T-cell (primary cell): Measurements from ENCODE around the gene GRK6. TPM values are rescaled to one million over a fixed set of nuclear protein-coding genes. Genes with fewer than 3 reads are reported as not detected.
A peak's percentile ranks its signal among the peaks of the same experiment; 100 is the strongest.

Experiments used
- ATAC-seq, 4 experiments: fragments of 200-7000 bp in 3 of 4; fragments of 150-1000 bp in 1 of 4; cut with Tn5 transposase; replicated peaks in 1 of 4; 1 replicate in 3 of 4; 2 replicates in 1 of 4; pipeline ENCODE4 v1.10.0; 2021; ENCODE audit warnings: moderate library complexity in 3 of 4, mild to moderate bottlenecking in 2 of 4, moderate number of reproducible peaks in 1 of 4
- CTCF ChIA-PET, 2 donors: fragments of 300-600 bp; sonication (Branson Sonifier 250); formaldehyde crosslinking; loops; one replicate each; lab custom pipeline; 2022; ENCODE audit warnings: antibody characterized with exemption in 2 of 2; lab: Charles Lee
- POLR2A ChIA-PET, 2 donors: fragments of 300-600 bp; sonication (Branson Sonifier 250); formaldehyde crosslinking; loops; one replicate each; lab custom pipeline; 2022; ENCODE audit warnings: antibody characterized with exemption in 2 of 2; lab: Charles Lee
- DNase-seq, 35 experiments: peaks; one replicate each; pipeline versions ENCODE4 v3.0.0 to v3.0.0-alpha.2; 2013 to 2023
- H3K27ac ChIP-seq: one replicate; pipeline ENCODE4 v1.5.1; 2013; ENCODE audit warnings: low read length
- H3K27me3 ChIP-seq, 2 experiments: replicated peaks in 1 of 2; 1 replicate in 1 of 2; 2 replicates in 1 of 2; pipeline versions ENCODE4 v1.6.1 to v1.7.0; 2013; ENCODE audit warnings: low read length in 1 of 2, mixed read lengths in 1 of 2; ENCODE audit not compliant: control insufficient read depth in 2 of 2, insufficient read depth in 2 of 2; ENCODE audit errors: extremely low read depth in 1 of 2
- H3K36me3 ChIP-seq, 2 donors: 1 replicate in 1 of 2; 2 replicates in 1 of 2; pipeline versions ENCODE4 v1.6.1 to v1.7.0; 2013; ENCODE audit warnings: low read length in 1 of 2; ENCODE audit not compliant: control insufficient read depth in 2 of 2, insufficient read depth in 1 of 2; ENCODE audit errors: extremely low read depth in 1 of 2
- H3K4me1 ChIP-seq, 2 experiments: 1 replicate in 1 of 2; 2 replicates in 1 of 2; pipeline versions ENCODE4 v1.6.1 to v1.7.0; 2013; ENCODE audit warnings: low read length in 2 of 2, mixed read lengths in 1 of 2; ENCODE audit not compliant: insufficient read depth in 2 of 2, control insufficient read depth in 1 of 2; ENCODE audit errors: extremely low read depth in 1 of 2
- H3K4me3 ChIP-seq, 2 donors: 1 replicate in 1 of 2; 2 replicates in 1 of 2; pipeline versions ENCODE4 v1.5.1 to v1.7.0; 2013; ENCODE audit warnings: mild to moderate bottlenecking in 2 of 2, low read length in 1 of 2, moderate library complexity in 1 of 2; ENCODE audit not compliant: control insufficient read depth in 1 of 2; ENCODE audit errors: extremely low read depth in 1 of 2
- H3K9me3 ChIP-seq: 2 replicates; pipeline ENCODE4 v1.7.0; 2013
- H3K27ac Mint-ChIP-seq, 2 donors: one replicate each; pipeline ENCODE4 v1.8.0; 2020 to 2021; ENCODE audit warnings: mild to moderate bottlenecking in 2 of 2, mixed read lengths in 2 of 2
- H3K27me3 Mint-ChIP-seq, 2 donors: one replicate each; pipeline ENCODE4 v1.8.0; 2021 to 2022; ENCODE audit warnings: mixed read lengths in 2 of 2
- H3K36me3 Mint-ChIP-seq: one replicate; pipeline ENCODE4 v1.8.0; 2021; ENCODE audit warnings: mixed read lengths
- H3K4me1 Mint-ChIP-seq, 3 donors: one replicate each; pipeline ENCODE4 v1.8.0; 2020 to 2022; ENCODE audit warnings: mixed read lengths in 3 of 3, mild to moderate bottlenecking in 1 of 3
- H3K4me3 Mint-ChIP-seq, 3 donors: one replicate each; pipeline ENCODE4 v1.8.0; 2020 to 2022; ENCODE audit warnings: mild to moderate bottlenecking in 3 of 3, mixed read lengths in 3 of 3, moderate library complexity in 3 of 3
- H3K9me3 Mint-ChIP-seq, 3 donors: one replicate each; pipeline ENCODE4 v1.8.0; 2020 to 2022; ENCODE audit warnings: mixed read lengths in 3 of 3
- WGBS: methylation state at CpG from one replicate; pipeline ENCODE4 v1.1.5; 2013; ENCODE audit warnings: missing lambda C conversion rate; ENCODE audit not compliant: insufficient coverage; 5-methylcytosine and 5-hydroxymethylcytosine counted together
- total RNA-seq, 35 experiments: library from RNA in 6 of 35; stranded (reverse) in 6 of 35; fragments of 120-200 nt in 1 of 35; gene quantifications; one replicate each; pipeline versions ENCODE4 v1.2.1 to v1.2.4 and lab custom pipeline; 2013 to 2026

Gene GRK6
- total RNA-seq, 5 donors from 2014 or later (not counting 1 experiment from before 2014, with no cell fraction given) = 196 to 226 (median 216) TPM

GRCh38 chr5:177439518-177440053 lies 13.1 kb downstream of the GRK6 start:
- Histone ChIP-seq H3K36me3 (peaks cover 25 to 82% of the 10 kb centered on the region in 2 donors), H3K9me3 (no peaks in the 10 kb centered on the region), H3K27me3 (no peaks in the 10 kb centered on the region), H3K27ac (peak overlapping the region; percentile 90), H3K4me1 (peaks cover 34 to 88% of the 10 kb centered on the region in 2 experiments), H3K4me3 (no peak overlapping the region)
- ChIA-PET CTCF (interaction anchor here (0.6 to 1.7 kb wide), 7 partner anchors 8 to 62 kb away, joined by 3 to 6 read pairs (median 4); no protein-coding TSS in a partner anchor), POLR2A (interaction anchor here (0.6 to 1.5 kb wide), 2 partner anchors 8 to 91 kb away, joined by 3 to 5 read pairs; no protein-coding TSS in a partner anchor)
- ATAC-seq (no peak), DNase-seq (peak in 1 of 35 experiments; percentile 0)
- peaks cover 40% of the 10 kb centered on the region for H3K36me3 Mint-ChIP-seq
- no peaks in the 10 kb centered on the region for H3K9me3 Mint-ChIP-seq
- H3K27me3 Mint-ChIP-seq = no peaks in the 10 kb centered on the region
- H3K4me1 Mint-ChIP-seq = peaks cover 60 to 71% (median 61%) of the 10 kb centered on the region in 3 donors
- peak overlapping the region; percentile 81 to 89 for H3K27ac Mint-ChIP-seq
- 92% methylated on average over 2 of the region's 4 CpGs for WGBS
- peak overlapping the region in 1 of 3 donors; percentile 44 for H3K4me3 Mint-ChIP-seq

- Mint-ChIP-seq H3K27ac (peak overlapping the region; percentile 81 to 89), H3K4me3 (peak overlapping the region in 1 of 3 donors; percentile 44), H3K36me3 (peaks cover 40% of the 10 kb centered on the region), H3K4me1 (peaks cover 60 to 71% (median 68%) of the 10 kb centered on the region in 3 donors), H3K9me3 (no peaks in the 10 kb centered on the region), H3K27me3 (no peaks in the 10 kb centered on the region)
- Histone ChIP-seq H3K4me1 (peaks cover 37 to 88% of the 10 kb centered on the region in 2 experiments), H3K27me3 (no peaks in the 10 kb centered on the region), H3K4me3 (no peak overlapping the region), H3K36me3 (peaks cover 18 to 74% of the 10 kb centered on the region in 2 donors), H3K9me3 (no peaks in the 10 kb centered on the region), H3K27ac (peak overlapping the region; percentile 90)
- DNase-seq (peak in 29 of 35 experiments; percentile 10 to 82 (median 51)), ATAC-seq (peak; percentile 39 to 75 (median 40))
- whole genome bisulfite sequencing = 54% methylated on average over 23 of the region's 24 CpGs
- POLR2A ChIA-PET = interaction anchor here (1.3 to 1.5 kb wide), 2 partner anchors 9 to 14 kb away, joined by 3 to 9 read pairs; partner anchors contain the start of gene GRK6 (in 1 of the 2)
- CTCF ChIA-PET = interaction anchor here (0.6 to 1.7 kb wide), 4 partner anchors 9 to 37 kb away, joined by 3 to 6 read pairs (median 4); no protein-coding TSS in a partner anchor
These were observed 13.9 kb downstream of the GRK6 start for GRCh38 chr5:177440211-177440989.

- Mint-ChIP-seq H3K9me3 (no peaks in the 10 kb centered on the region), H3K4me3 (no peak overlapping the region), H3K27me3 (no peaks in the 10 kb centered on the region), H3K27ac (peak overlapping the region; percentile 79 to 89), H3K4me1 (peaks cover 63 to 76% (median 75%) of the 10 kb centered on the region in 3 donors), H3K36me3 (peaks cover 38% of the 10 kb centered on the region)
- CTCF ChIA-PET = interaction anchor here (1.2 to 1.7 kb wide), 2 partner anchors 9 to 38 kb away, joined by 3 to 6 read pairs; no protein-coding TSS in a partner anchor
- ATAC-seq (no peak), DNase-seq (peak in 1 of 35 experiments; percentile 1)
- Histone ChIP-seq H3K36me3 (peaks cover 14 to 66% of the 10 kb centered on the region in 2 donors), H3K9me3 (no peaks in the 10 kb centered on the region), H3K27me3 (no peaks in the 10 kb centered on the region), H3K4me1 (peaks cover 40 to 88% of the 10 kb centered on the region in 2 experiments), H3K27ac (peak overlapping the region; percentile 90), H3K4me3 (no peak overlapping the region)
- WGBS = 85% methylated on average over 23 of the region's 26 CpGs
- POLR2A ChIA-PET = interaction anchor here (0.5 to 1.5 kb wide), 4 partner anchors 10 to 104 kb away, joined by 3 to 9 read pairs (median 4); partner anchors contain the start of gene GRK6 (in 1 of the 2)
These were observed 14.7 kb downstream of the GRK6 start for GRCh38 chr5:177440990-177441780.

- ChIA-PET CTCF (no interaction called here), POLR2A (interaction anchor here (0.5 to 0.7 kb wide), 3 partner anchors 10 to 103 kb away, joined by 3 to 5 read pairs (median 3); no protein-coding TSS in a partner anchor)
- H3K4me3 ChIP-seq = no peak overlapping the region
- H3K27me3 ChIP-seq = no peaks in the 10 kb centered on the region
- ATAC-seq (no peak), DNase-seq (peak in 1 of 35 experiments; percentile 5)
- no peaks in the 10 kb centered on the region for H3K9me3 Mint-ChIP-seq
- peaks cover 61 to 69% (median 67%) of the 10 kb centered on the region in 3 donors for H3K4me1 Mint-ChIP-seq
- H3K4me1 ChIP-seq = peaks cover 36 to 82% of the 10 kb centered on the region in 2 experiments
- WGBS = 96% methylated on average over 10 of the region's 20 CpGs
- H3K4me3 Mint-ChIP-seq = no peak overlapping the region
- H3K27me3 Mint-ChIP-seq = no peaks in the 10 kb centered on the region
- H3K27ac Mint-ChIP-seq = peak overlapping the region; percentile 12 to 52
- peaks cover 32% of the 10 kb centered on the region for H3K36me3 Mint-ChIP-seq
- H3K9me3 ChIP-seq = no peaks in the 10 kb centered on the region
- peaks cover 12 to 57% of the 10 kb centered on the region in 2 donors for H3K36me3 ChIP-seq
- no peak overlapping the region for H3K27ac ChIP-seq
These were observed 15.8 kb downstream of the GRK6 start for GRCh38 chr5:177442066-177442826.

GRCh38 chr5:177443144-177443983 lies 16.9 kb downstream of the GRK6 start:
- H3K27ac Mint-ChIP-seq = peak overlapping the region; percentile 95
- no peaks in the 10 kb centered on the region for H3K27me3 ChIP-seq
- ATAC-seq = no peak
- H3K27me3 Mint-ChIP-seq = no peaks in the 10 kb centered on the region
- H3K4me1 Mint-ChIP-seq = peaks cover 59 to 68% (median 65%) of the 10 kb centered on the region in 3 donors
- H3K4me3 ChIP-seq = no peak overlapping the region
- no peaks in the 10 kb centered on the region for H3K9me3 ChIP-seq
- 90% methylated on average over 9 of the region's 15 CpGs for WGBS
- peak in 1 of 35 experiments; percentile 5 for DNase-seq
- ChIA-PET CTCF (interaction anchor here (0.7 to 5.0 kb wide), 5 partner anchors 12 to 53 kb away, joined by 3 to 24 read pairs (median 4); no protein-coding TSS in a partner anchor), POLR2A (interaction anchor here in 1 of 2 donors (0.6 to 1.2 kb wide), 2 partner anchors 16 to 71 kb away, joined by 3 read pairs; no protein-coding TSS in a partner anchor)
- peaks cover 24% of the 10 kb centered on the region for H3K36me3 Mint-ChIP-seq
- H3K9me3 Mint-ChIP-seq = no peaks in the 10 kb centered on the region
- peak overlapping the region; percentile 87 for H3K27ac ChIP-seq
- peaks cover 31 to 83% of the 10 kb centered on the region in 2 experiments for H3K4me1 ChIP-seq
- H3K4me3 Mint-ChIP-seq = no peak overlapping the region
- H3K36me3 ChIP-seq = peaks cover 12 to 46% of the 10 kb centered on the region in 2 donors
